ENCODE data around the gene IFI27.

DNA sequence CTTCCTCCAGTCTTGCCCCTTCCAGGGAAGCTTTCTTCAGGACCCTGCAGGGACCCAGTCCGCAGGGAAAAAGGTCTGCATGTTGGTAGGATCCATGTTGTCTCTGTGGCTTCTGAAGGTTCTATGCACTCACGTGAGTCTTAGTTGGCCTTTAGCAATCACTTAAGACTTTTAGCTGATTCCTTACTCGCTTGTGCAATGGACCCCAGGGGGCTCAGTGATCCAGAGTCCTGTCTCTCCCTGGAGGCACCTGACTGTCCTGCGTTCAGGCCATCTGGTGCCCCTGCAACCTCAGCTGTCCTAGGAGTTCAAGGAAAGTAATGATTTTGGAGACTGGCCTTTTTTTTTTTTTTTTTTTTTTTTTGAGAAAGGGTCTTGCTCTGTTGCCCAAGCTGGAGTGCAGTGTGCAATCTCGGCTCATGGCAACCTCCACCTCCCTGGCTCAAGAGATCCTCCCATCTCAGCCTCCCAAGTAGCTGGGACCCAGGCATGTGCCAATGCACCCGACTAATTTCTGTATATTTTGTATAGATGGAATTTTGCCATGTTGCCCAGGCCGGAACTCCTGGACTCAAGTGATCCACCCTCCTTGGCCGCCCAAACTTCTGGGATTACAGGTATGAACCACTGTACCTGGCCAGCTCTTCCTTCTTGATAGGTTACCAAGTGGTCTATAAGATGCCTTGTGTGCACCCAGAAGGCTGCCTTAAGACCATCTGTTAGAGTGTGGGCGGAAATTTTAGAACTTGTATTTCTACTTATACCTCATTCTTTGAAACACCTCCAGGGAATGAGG lies 14.2 kb downstream of the IFI27 start:
- TF ChIP-seq EZH2 (IDR thresholded peaks at IDR 0.05) (no peak), POLR2AphosphoS5 (IDR thresholded peaks at IDR 0.05; ENCODE audit: borderline replicate concordance, low read depth, low read length) (no peak), FOXP2 (optimal IDR thresholded peaks at IDR 0.05; ENCODE audit: control extremely low read depth, extremely low read length, insufficient read depth) (no peak)

Measured in SK-N-MC (cell line).